Neutrophil (primary cell): Measurements from ENCODE around the gene GARS1.

Experiments
- H3K27ac ChIP-seq: fragments of 200-600 bp; sonication (generic); 2 replicates; pipeline ENCODE4 v1.5.1; 2016; ENCODE audit warnings: mild to moderate bottlenecking, moderate library complexity
- H3K27me3 ChIP-seq: fragments of 200-600 bp; sonication (generic); 2 replicates; pipeline ENCODE4 v1.6.0; 2016; ENCODE audit warnings: mild to moderate bottlenecking
- H3K36me3 ChIP-seq: fragments of 200-600 bp; sonication (generic); 2 replicates; pipeline ENCODE4 v1.5.1; 2017
- H3K4me1 ChIP-seq, 2 experiments: fragments of 200-600 bp in 1 of 2; sonication (generic) in 1 of 2; 1 replicate in 1 of 2; 2 replicates in 1 of 2; pipeline versions ENCODE4 v1.5.1 to v1.6.1; 2013 to 2016; ENCODE audit warnings: low read depth in 1 of 2, low read length in 1 of 2, mild to moderate bottlenecking in 1 of 2, moderate library complexity in 1 of 2; ENCODE audit not compliant: control insufficient read depth in 1 of 2, insufficient read depth in 1 of 2
- H3K4me3 ChIP-seq, 2 experiments: fragments of 200-600 bp in 1 of 2; sonication (generic) in 1 of 2; 1 replicate in 1 of 2; 2 replicates in 1 of 2; pipeline ENCODE4 v1.5.1; 2013 to 2016; ENCODE audit warnings: low read depth in 1 of 2, low read length in 1 of 2, mild to moderate bottlenecking in 1 of 2, moderate library complexity in 1 of 2
- H3K9me3 ChIP-seq: fragments of 200-600 bp; sonication (generic); 2 replicates; pipeline ENCODE4 v1.5.1; 2016
- CTCF ChIP-seq: fragments of 200-600 bp; sonication (generic); IDR thresholded peaks from 2 replicates; pipeline ENCODE4 v1.5.1; 2016; ENCODE audit warnings: antibody characterized with exemption

GARS1 gene

GRCh38 chr7:30617359-30617758, 22.7 kb downstream of the GARS1 start:
- TF ChIP-seq CTCF, result no peak
- H3K4me1 ChIP-seq, result no peaks in the 10 kb centered on the region
- peaks cover 85% of the 10 kb centered on the region for H3K36me3 ChIP-seq
- H3K27me3 ChIP-seq, result no peaks in the 10 kb centered on the region
- H3K9me3 ChIP-seq, result no peaks in the 10 kb centered on the region
- no peak overlapping the region for H3K4me3 ChIP-seq
- H3K27ac ChIP-seq, result no peak overlapping the region

GRCh38 chr7:30618080-30618676, 23.5 kb downstream of the GARS1 start:
- Histone ChIP-seq H3K27me3 (no peaks in the 10 kb centered on the region), H3K27ac (no peak overlapping the region), H3K36me3 (peaks cover 84% of the 10 kb centered on the region), H3K4me1 (no peaks in the 10 kb centered on the region), H3K9me3 (no peaks in the 10 kb centered on the region), H3K4me3 (no peak overlapping the region)
- no peak for TF ChIP-seq CTCF

- no peak for TF ChIP-seq CTCF
- H3K27me3 ChIP-seq, result no peaks in the 10 kb centered on the region
- H3K9me3 ChIP-seq, result no peaks in the 10 kb centered on the region
- no peak overlapping the region for H3K4me3 ChIP-seq
- H3K4me1 ChIP-seq, result no peaks in the 10 kb centered on the region
- H3K36me3 ChIP-seq, result peaks cover 84% of the 10 kb centered on the region
- H3K27ac ChIP-seq, result no peak overlapping the region
These were observed 24.3 kb downstream of the GARS1 start for GRCh38 chr7:30618961-30619360.

GRCh38 chr7:30625283-30625682, 30.6 kb downstream of the GARS1 start:
- TF ChIP-seq CTCF, result no peak
- Histone ChIP-seq H3K36me3 (peaks cover 97% of the 10 kb centered on the region), H3K4me3 (no peak overlapping the region), H3K27ac (no peak overlapping the region), H3K4me1 (no peaks in the 10 kb centered on the region), H3K27me3 (no peaks in the 10 kb centered on the region), H3K9me3 (no peaks in the 10 kb centered on the region)

- Histone ChIP-seq H3K27me3 (no peaks in the 10 kb centered on the region), H3K4me1 (no peaks in the 10 kb centered on the region), H3K4me3 (no peak overlapping the region), H3K9me3 (no peaks in the 10 kb centered on the region), H3K36me3 (peaks cover 92% of the 10 kb centered on the region), H3K27ac (no peak overlapping the region)
- no peak for TF ChIP-seq CTCF
These were observed 32.3 kb downstream of the GARS1 start for GRCh38 chr7:30627026-30627425.

GRCh38 chr7:30630986-30631385, 36.3 kb downstream of the GARS1 start:
- Histone ChIP-seq H3K9me3 (no peaks in the 10 kb centered on the region), H3K4me1 (no peaks in the 10 kb centered on the region), H3K36me3 (peaks cover 88% of the 10 kb centered on the region), H3K27ac (no peak overlapping the region), H3K27me3 (no peaks in the 10 kb centered on the region), H3K4me3 (no peak overlapping the region)
- no peak for TF ChIP-seq CTCF
